WTC11 (cell line): ENCODE results near the gene FOXA3.

ENCODE experiments used
- EMX1 ChIP-seq: fragments of 250-450 bp; sonication (Bioruptor Pico); IDR thresholded peaks from 2 replicates; pipeline ENCODE4 v1.8.0; 2021; ENCODE audit warnings: mild to moderate bottlenecking
- ZNF425 ChIP-seq: fragments of 250-450 bp; sonication (Bioruptor Pico); conservative IDR thresholded peaks from 2 replicates; pipeline ENCODE4 v1.9.0; 2021; ENCODE audit warnings: mild to moderate bottlenecking
- TF ChIP-seq, protein P1 (sequence below): fragments of 200-600 bp; IDR thresholded peaks from 2 replicates; pipeline ENCODE4 v1.8.0; 2022; ENCODE audit warnings: antibody characterized with exemption
- TF ChIP-seq, protein P2 (sequence below): sonication (generic); formaldehyde crosslinking; IDR thresholded peaks from 2 replicates; pipeline ENCODE4 v1.8.0; 2023; ENCODE audit warnings: missing genetic modification reagents

DNA sequence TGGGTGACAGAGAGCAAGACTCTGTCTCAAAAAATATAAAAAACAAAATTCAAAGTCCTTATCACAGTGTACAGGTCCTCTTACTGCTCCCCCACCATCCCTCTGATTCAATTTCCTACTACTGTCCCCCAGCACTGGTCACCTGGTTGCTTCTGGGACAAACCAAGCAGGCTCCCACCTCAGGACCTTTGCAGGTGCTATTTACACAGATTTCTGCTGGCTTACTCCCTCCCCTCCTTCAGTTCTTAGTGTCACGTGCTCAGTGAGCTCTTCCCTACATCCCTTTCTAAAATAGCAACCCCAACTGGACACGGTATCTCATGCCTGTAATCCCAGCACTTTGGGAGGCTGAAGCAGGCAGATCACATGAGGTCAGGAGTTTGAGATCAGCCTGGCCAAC lies 15.8 kb downstream of the FOXA3 start:
- TF ChIP-seq ZNF425 (CRISPR knock-in tag), result no peak
- TF ChIP-seq, protein P1, sequence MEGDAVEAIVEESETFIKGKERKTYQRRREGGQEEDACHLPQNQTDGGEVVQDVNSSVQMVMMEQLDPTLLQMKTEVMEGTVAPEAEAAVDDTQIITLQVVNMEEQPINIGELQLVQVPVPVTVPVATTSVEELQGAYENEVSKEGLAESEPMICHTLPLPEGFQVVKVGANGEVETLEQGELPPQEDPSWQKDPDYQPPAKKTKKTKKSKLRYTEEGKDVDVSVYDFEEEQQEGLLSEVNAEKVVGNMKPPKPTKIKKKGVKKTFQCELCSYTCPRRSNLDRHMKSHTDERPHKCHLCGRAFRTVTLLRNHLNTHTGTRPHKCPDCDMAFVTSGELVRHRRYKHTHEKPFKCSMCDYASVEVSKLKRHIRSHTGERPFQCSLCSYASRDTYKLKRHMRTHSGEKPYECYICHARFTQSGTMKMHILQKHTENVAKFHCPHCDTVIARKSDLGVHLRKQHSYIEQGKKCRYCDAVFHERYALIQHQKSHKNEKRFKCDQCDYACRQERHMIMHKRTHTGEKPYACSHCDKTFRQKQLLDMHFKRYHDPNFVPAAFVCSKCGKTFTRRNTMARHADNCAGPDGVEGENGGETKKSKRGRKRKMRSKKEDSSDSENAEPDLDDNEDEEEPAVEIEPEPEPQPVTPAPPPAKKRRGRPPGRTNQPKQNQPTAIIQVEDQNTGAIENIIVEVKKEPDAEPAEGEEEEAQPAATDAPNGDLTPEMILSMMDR, result no peak
- TF ChIP-seq, protein P2, sequence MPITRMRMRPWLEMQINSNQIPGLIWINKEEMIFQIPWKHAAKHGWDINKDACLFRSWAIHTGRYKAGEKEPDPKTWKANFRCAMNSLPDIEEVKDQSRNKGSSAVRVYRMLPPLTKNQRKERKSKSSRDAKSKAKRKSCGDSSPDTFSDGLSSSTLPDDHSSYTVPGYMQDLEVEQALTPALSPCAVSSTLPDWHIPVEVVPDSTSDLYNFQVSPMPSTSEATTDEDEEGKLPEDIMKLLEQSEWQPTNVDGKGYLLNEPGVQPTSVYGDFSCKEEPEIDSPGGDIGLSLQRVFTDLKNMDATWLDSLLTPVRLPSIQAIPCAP (CRISPR knock-in tag), result no peak
- TF ChIP-seq EMX1 (CRISPR knock-in tag), result no peak
